ENCODE results near the gene C2CD3. TPM values are rescaled to one million over a fixed set of nuclear protein-coding genes. Genes with fewer than 3 reads are reported as not detected.
"Not testable (repeated sequence)": the region's sequence is repeated elsewhere in the genome, so short reads cannot be mapped to it uniquely, and the experiment has no call there.

The C2CD3 gene
- polyA plus RNA-seq, 3 donors: 0.87 to 12.1 (median 2.9) TPM

DNA sequence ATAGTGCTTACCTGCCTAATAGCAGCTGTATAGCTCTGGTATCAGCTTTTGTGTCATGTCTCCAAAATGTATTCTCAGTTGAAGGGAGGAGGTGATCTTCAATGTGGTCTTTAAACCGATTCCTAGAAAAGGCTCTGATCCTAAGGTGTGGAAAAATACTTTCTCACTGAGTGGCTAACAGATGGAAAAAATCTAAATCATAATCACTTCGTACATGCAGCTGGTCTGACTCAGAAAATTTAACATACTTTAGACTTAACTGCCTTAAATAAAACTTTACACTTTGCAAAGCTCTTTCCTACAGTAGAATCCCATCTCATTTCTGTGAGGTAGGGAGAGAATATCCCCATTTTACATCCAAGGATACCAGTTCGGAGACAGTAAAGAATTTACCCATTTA is 38.0 kb downstream of the C2CD3 start:
- Histone ChIP-seq H3K4me2 (replicated peaks; ENCODE audit: extremely low read depth, low read length, poor library complexity, severe bottlenecking) (no peak overlapping the region), H3K4me1 (ENCODE audit: control insufficient read depth in 1 of 2, insufficient read depth in 2 of 2, low read length in 2 of 2) (no peaks in the 10 kb centered on the region), H3K79me2 (ENCODE audit: insufficient read depth, low read length) (no peaks in the 10 kb centered on the region), H3K27ac (ENCODE audit: low read depth in 1 of 2, low read length in 2 of 2) (no peak overlapping the region), H3K4me3 (replicated peaks in 1 of 3; ENCODE audit: low read depth in 2 of 3, low read length in 3 of 3) (no peak overlapping the region), H3K36me3 (replicated peaks in 1 of 2; ENCODE audit: control insufficient read depth in 1 of 2, insufficient read depth in 2 of 2, low read length in 2 of 2) (peaks cover 25 to 65% of the 10 kb centered on the region in 2 donors), H3K27me3 (ENCODE audit: control insufficient read depth in 2 of 2, insufficient read depth in 2 of 2, low read length in 2 of 2) (no peaks in the 10 kb centered on the region), H3K9me3 (replicated peaks in 1 of 2; ENCODE audit: control insufficient read depth in 1 of 2, insufficient read depth in 1 of 2, low read length in 2 of 2) (no peaks in the 10 kb centered on the region), H3K9ac (ENCODE audit: insufficient read depth, low read length, poor library complexity, severe bottlenecking) (no peak overlapping the region), H4K20me1 (ENCODE audit: insufficient read depth, low read length) (no peaks in the 10 kb centered on the region), H2AFZ (ENCODE audit: insufficient read depth, low read depth, low read length, poor library complexity, severe bottlenecking) (no peak overlapping the region)
- intact Hi-C loops (cut with micrococcal nuclease): no loop called here
- H3K27ac Mint-ChIP-seq: no peak overlapping the region
- no peaks in the 10 kb centered on the region for H3K27me3 Mint-ChIP-seq (ENCODE audit: low read depth in 3 of 3)
- peaks cover 0 to 5% (median 3%) of the 10 kb centered on the region in 7 donors for H3K9me3 Mint-ChIP-seq
- no peak for DNase-seq
- no peaks in the 10 kb centered on the region for H3K4me1 Mint-ChIP-seq
- H3K4me3 Mint-ChIP-seq: no peak overlapping the region
- no CpG with 5 or more reads among the region's 3 CpGs for WGBS (ENCODE audit: insufficient coverage)
- TF ChIP-seq, protein P1, sequence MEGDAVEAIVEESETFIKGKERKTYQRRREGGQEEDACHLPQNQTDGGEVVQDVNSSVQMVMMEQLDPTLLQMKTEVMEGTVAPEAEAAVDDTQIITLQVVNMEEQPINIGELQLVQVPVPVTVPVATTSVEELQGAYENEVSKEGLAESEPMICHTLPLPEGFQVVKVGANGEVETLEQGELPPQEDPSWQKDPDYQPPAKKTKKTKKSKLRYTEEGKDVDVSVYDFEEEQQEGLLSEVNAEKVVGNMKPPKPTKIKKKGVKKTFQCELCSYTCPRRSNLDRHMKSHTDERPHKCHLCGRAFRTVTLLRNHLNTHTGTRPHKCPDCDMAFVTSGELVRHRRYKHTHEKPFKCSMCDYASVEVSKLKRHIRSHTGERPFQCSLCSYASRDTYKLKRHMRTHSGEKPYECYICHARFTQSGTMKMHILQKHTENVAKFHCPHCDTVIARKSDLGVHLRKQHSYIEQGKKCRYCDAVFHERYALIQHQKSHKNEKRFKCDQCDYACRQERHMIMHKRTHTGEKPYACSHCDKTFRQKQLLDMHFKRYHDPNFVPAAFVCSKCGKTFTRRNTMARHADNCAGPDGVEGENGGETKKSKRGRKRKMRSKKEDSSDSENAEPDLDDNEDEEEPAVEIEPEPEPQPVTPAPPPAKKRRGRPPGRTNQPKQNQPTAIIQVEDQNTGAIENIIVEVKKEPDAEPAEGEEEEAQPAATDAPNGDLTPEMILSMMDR (IDR thresholded peaks at IDR 0.05): no peak
- H3K36me3 Mint-ChIP-seq: peaks cover 43 to 76% of the 10 kb centered on the region in 2 donors

DNA sequence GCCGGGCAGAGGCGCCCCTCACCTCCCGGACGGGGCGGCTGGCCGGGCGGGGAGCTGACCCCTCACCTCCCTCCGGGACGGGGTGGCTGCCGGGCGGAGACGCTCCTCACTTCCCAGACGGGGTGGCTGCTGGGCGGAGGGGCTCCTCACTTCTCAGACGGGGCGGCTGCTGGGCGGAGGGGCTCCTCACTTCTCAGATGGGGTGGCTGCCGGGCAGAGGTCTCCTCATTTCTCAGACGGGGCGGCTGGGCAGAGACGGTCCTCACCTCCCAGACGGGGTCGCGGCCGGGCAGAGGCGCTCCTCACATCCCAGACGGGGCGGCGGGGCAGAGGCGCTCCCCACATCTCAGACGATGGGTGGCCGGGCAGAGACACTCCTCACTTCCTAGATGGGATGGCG is 41.7 kb downstream of the C2CD3 start:
- not testable (repeated sequence) for H3K27ac Mint-ChIP-seq; H3K4me1 ChIP-seq (ENCODE audit: control insufficient read depth in 1 of 2, insufficient read depth in 2 of 2, low read length in 2 of 2)
- WGBS (ENCODE audit: insufficient coverage): 98% methylated on average over 5 of the region's 33 CpGs

More for the DNA sequence above, 41.7 kb downstream of the C2CD3 start:
- H3K27me3 ChIP-seq (ENCODE audit: control insufficient read depth in 2 of 2, insufficient read depth in 2 of 2, low read length in 2 of 2); H3K4me3 ChIP-seq (replicated peaks in 1 of 3; ENCODE audit: low read depth in 2 of 3, low read length in 3 of 3); H3K9me3 ChIP-seq (replicated peaks in 1 of 2; ENCODE audit: control insufficient read depth in 1 of 2, insufficient read depth in 1 of 2, low read length in 2 of 2); H3K27me3 Mint-ChIP-seq (ENCODE audit: low read depth in 3 of 3); H3K79me2 ChIP-seq (ENCODE audit: insufficient read depth, low read length); H3K27ac ChIP-seq (ENCODE audit: low read depth in 1 of 2, low read length in 2 of 2); intact Hi-C loops (cut with micrococcal nuclease); H2AFZ ChIP-seq (ENCODE audit: insufficient read depth, low read depth, low read length, poor library complexity, severe bottlenecking); H3K9me3 Mint-ChIP-seq; H3K9ac ChIP-seq (ENCODE audit: insufficient read depth, low read length, poor library complexity, severe bottlenecking); DNase-seq; H3K4me1 Mint-ChIP-seq; H3K4me3 Mint-ChIP-seq; H4K20me1 ChIP-seq (ENCODE audit: insufficient read depth, low read length); H3K4me2 ChIP-seq (replicated peaks; ENCODE audit: extremely low read depth, low read length, poor library complexity, severe bottlenecking): not testable (repeated sequence)
- peaks cover 27 to 55% of the 10 kb centered on the region in 2 donors for H3K36me3 Mint-ChIP-seq
- H3K36me3 ChIP-seq (replicated peaks in 1 of 2; ENCODE audit: control insufficient read depth in 1 of 2, insufficient read depth in 2 of 2, low read length in 2 of 2): peaks cover 15 to 39% of the 10 kb centered on the region in 2 donors

All from CD14-positive monocyte (primary cell).